Tibial nerve (tissue), 4 donors: ENCODE measurements around the gene NCS1.

Source experiments
- EP300 ChIP-seq, 2 donors: sonication (generic); formaldehyde crosslinking; IDR thresholded peaks; one replicate each; pipeline ENCODE4 v1.6.1; 2017; ENCODE audit warnings: antibody characterized with exemption in 2 of 2, mild to moderate bottlenecking in 1 of 2
- POLR2A ChIP-seq, 2 donors: fragments of 450-650 bp; IDR thresholded peaks; one replicate each; pipeline ENCODE4 v1.6.1; 2017; ENCODE audit warnings: antibody characterized with exemption in 2 of 2, mild to moderate bottlenecking in 2 of 2, moderate library complexity in 2 of 2
- TF ChIP-seq, protein P1 (sequence below), 5 experiments: fragments of 200-600 bp in 3 of 5; fragments of 450-650 bp in 2 of 5; sonication (generic) in 3 of 5; IDR thresholded peaks; one replicate each; pipeline ENCODE4 v1.5.1; 2016 to 2019; ENCODE audit warnings: antibody characterized with exemption in 5 of 5, mild to moderate bottlenecking in 3 of 5, moderate library complexity in 2 of 5

DNA sequence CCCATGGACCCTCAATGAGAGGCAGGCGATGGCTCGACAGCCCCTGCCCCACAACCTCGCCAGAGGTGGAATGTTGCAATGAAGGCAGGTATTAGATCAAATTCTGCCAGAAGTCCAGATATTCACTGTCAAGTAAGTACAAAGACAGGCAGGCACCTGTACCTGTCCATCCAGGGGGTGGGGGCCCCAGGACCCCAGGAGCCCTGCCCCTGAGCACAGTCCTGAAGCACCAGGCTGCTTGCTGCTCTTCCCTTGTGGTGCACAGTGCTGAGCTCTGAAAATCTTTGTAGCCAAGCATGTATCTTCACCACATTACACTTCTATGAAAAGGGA lies 67.1 kb downstream of the NCS1 start:
- TF ChIP-seq, protein P1, sequence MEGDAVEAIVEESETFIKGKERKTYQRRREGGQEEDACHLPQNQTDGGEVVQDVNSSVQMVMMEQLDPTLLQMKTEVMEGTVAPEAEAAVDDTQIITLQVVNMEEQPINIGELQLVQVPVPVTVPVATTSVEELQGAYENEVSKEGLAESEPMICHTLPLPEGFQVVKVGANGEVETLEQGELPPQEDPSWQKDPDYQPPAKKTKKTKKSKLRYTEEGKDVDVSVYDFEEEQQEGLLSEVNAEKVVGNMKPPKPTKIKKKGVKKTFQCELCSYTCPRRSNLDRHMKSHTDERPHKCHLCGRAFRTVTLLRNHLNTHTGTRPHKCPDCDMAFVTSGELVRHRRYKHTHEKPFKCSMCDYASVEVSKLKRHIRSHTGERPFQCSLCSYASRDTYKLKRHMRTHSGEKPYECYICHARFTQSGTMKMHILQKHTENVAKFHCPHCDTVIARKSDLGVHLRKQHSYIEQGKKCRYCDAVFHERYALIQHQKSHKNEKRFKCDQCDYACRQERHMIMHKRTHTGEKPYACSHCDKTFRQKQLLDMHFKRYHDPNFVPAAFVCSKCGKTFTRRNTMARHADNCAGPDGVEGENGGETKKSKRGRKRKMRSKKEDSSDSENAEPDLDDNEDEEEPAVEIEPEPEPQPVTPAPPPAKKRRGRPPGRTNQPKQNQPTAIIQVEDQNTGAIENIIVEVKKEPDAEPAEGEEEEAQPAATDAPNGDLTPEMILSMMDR (IDR thresholded peaks at IDR 0.05), result no peak
- TF ChIP-seq POLR2A (IDR thresholded peaks at IDR 0.05) (no peak), EP300 (IDR thresholded peaks at IDR 0.05) (no peak)
